HG03520 (cell line): ENCODE results near the gene SH3RF2.

ENCODE experiments used
- ATAC-seq: cut with Tn5 transposase; IDR thresholded peaks from one replicate; pipeline ENCODE4 v1.9.1; 2021; ENCODE audit warnings: mild to moderate bottlenecking, moderate library complexity; ENCODE audit not compliant: unreplicated experiment

Gene SH3RF2

GRCh38 chr5:145920542-145921210, 15.7 kb upstream of the SH3RF2 start:
- ATAC-seq: no peak

DNA sequence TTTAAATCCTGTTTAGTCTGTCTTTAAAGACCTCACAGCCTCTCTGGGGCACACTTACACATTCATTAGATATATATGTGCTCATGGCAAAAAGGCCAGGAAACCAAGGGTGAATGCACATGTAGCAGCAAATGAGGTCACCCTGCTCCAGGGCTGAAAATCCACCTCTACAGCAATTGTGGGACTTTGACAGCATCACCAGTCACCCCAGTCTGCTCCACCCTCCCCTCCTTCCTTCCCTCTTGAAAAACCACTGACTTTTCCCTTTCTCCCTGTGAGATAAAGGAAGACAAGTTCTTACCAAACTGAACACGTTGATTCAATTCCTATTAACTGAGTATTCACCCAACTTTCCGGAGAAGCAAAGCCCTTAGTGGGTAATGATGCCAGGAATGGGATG, 15.2 kb upstream of the SH3RF2 start:
- no peak for ATAC-seq

DNA sequence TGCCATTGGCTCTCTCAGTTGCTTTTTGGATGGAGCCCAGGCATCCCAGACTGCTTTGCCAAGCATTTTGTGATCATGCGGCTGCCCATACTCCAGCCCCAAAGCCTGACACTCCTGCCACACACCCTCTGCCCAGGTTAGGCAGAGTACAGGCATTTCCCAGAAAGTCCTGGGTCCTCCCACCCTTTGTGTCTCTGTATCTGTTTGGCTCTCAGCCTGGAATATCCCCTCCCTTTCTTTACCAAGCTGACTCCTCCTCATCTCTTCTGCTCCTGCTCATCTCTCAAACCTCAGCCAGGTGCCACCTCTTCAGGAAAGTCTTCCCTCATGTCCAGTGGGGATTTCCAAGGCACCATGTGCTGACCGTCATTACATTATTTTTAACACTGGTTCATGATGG, 14.3 kb upstream of the SH3RF2 start:
- no peak for ATAC-seq

GRCh38 chr5:145923405-145923804, 13.0 kb upstream of the SH3RF2 start:
- ATAC-seq: no peak

GRCh38 chr5:145924849-145925248, 11.5 kb upstream of the SH3RF2 start:
- ATAC-seq: no peak

- ATAC-seq: no peak
Measured at GRCh38 chr5:145925353-145925752, 11.0 kb upstream of the SH3RF2 start.

GRCh38 chr5:145925803-145926202, 10.6 kb upstream of the SH3RF2 start:
- ATAC-seq: no peak

GRCh38 chr5:145931718-145932117, 4.7 kb upstream of the SH3RF2 start:
- ATAC-seq: no peak

- no peak for ATAC-seq
Measured at GRCh38 chr5:145934276-145934675, 2.1 kb upstream of the SH3RF2 start.

DNA sequence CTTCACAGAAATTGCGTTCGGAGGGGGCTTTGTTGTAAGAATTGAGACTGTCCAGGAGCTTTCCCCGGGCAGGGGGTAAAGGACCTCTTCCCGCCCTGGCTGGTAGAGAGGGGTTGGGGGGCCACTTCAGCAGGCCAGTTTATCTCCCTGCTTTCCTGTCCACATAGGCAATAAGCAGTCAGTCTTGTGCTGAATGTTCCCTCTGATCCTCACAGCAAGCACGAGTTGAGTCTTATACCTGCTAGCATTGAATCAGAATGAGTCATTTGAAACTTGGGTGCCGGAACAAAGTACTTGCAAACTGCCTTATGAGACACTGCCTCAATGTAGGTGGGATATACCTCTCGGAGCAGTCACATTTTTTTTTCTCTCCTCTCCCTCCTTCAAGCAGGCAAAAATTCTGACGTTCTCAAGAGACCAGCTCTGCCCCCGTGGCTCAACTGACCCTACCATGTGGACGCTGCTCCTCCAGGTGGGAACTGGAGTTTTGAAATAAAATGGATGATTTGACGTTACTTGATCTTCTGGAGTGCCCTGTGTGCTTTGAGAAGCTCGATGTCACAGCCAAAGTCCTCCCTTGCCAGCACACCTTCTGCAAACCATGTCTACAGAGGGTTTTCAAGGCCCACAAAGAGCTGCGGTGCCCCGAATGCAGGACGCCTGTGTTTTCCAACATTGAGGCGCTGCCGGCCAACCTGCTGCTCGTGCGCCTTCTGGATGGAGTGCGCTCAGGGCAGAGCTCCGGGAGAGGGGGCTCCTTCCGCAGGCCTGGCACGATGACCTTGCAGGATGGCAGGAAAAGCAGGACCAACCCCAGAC, 1.3 kb downstream of the SH3RF2 start:
- ATAC-seq: peak; percentile 89

DNA sequence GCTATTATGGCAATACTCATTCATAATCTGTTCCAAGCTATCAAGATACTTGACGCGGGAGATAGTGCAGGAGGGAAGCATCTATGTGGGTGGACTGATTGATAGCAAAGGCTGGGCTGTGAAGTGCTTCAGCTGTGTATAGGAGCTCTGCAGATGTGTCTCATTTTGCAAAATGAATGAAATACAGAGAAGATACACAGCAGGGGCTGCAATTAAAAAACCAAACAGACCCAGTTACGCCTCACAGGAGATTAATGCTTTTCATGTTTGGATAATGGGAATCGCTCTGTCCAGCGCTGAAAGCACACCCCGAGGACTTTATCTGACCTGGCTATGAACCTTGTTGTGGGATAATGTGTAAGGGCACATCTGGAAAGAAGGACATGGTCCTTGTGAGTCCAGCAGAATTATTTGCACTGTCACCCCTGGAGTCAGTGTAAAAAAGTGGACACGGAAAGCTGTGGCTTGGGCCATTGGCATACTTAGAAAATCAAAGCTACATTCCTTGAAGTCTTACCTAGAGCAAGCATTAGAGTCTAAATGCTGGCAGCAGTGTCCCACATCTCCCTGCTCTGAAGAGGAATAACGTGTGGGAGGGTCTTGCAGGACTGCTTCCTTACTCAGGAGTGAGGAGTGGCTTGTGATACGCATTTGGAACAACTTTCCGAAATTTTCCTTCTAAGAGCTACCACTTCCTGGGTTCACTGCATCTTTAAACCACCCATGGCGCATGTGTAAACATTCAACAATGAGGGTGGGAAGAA, 2.6 kb downstream of the SH3RF2 start:
- ATAC-seq: no peak

- no peak for ATAC-seq
Measured at GRCh38 chr5:145939540-145940065, 3.2 kb downstream of the SH3RF2 start.

GRCh38 chr5:145941096-145941447, 4.7 kb downstream of the SH3RF2 start:
- no peak for ATAC-seq

DNA sequence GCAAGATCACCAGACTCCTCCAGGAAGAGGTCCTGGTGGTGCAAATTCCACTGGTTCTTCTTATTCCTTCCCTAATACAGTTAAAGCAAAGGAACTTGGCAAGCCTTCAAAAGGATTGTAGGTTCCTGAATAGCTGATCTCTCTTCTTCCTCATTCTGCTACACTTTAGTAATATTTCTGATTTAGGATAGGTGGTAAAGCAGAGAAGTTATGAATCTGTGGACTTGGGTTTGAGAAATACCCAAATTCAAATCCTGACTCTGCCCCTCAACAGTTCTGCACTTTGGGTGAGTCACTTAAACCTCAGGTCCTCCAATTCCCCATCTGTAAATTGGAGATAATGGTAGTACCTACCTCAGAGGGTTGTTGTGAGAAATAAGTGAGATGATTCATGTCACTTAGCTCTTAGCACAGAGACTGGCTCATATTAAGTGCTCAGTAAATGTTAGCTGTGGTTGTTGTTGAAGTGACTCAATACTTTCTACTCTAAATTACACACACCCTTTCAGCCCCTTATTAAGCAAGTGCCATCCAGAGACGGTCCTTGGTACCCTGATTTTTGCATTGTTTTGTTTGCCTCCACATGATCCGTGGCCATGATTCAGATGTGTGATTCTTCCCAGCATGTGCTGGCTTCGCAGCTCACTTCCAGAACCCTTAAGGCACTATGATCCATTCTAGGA, 5.2 kb downstream of the SH3RF2 start:
- no peak for ATAC-seq

GRCh38 chr5:145942201-145942600, 5.8 kb downstream of the SH3RF2 start:
- no peak for ATAC-seq

DNA sequence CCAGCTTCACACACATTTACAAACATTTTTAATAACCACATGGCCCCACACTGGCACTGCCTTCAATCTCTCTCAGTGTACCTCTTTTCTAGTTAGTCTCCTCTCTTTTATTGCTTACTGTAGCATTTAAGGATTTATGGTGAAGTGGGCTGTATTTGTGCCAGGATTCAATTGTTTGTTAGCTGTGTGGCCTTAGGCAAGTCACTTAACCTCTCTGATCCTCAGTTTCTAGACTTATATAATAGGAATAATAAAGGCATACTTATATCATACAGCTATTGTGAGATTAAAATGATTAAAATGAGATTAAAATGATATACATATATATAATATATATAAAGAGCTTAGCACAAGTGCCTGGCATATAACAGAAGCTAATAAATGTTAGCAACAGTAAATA, 6.4 kb downstream of the SH3RF2 start:
- ATAC-seq: no peak

- no peak for ATAC-seq
Measured at GRCh38 chr5:145943674-145944121, 7.3 kb downstream of the SH3RF2 start.

GRCh38 chr5:145944328-145944727, 8.0 kb downstream of the SH3RF2 start:
- ATAC-seq: no peak

DNA sequence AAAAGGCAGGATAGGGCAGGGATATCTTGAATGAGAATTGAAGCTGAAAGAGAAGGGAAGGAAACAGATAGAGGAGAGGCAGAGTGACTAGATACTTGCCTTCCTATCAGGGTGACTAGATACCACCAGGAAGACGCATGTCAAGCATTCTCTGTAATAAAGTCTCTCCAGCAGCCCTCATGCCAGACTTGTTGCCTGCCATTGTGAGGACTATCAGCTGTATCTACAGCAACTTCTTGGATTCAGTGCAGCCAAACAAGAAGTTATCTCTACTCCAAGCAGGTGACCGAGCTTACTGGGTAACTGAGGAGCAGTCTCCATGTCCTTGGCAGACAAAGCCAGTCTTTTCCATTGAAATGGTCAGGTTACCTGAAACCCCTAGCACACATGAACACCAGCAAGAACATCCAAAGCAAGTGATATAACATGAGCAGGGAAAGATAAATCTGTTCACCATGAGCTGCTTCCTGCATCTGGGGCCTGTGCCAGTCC, 9.3 kb downstream of the SH3RF2 start:
- ATAC-seq: no peak

DNA sequence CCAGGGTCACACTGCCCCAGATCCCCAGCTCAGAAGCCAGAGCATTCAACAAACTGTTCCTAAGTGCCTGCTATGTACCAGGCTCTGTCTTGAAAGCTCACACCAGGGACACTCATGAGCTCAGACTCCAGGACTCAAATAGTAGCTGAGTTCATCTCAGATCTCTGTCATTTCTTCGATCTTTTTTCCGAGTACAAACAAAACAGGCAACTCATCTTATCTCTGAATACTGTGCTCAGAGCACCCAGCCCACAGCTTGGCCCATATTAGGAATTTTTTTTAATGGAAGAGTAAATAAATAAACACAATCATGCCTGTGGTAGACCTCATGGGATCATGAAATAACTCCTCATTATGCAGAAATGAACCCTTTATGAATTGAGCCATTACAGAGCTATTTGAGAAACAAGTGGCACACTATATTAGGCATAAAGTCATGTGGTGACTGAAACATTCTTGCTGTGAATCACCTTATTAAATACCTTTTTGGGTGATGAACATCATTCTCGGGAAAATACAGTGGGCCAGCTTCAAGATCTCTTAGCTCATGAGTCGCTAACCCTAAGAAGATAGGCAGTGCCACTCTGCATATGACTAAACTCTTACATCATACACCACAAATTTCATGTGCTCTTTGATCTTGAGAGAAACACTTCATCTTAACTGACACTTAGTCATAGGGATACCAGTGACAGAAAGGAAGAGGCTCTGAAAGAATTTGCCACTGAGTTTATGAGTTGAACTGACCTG, 9.9 kb downstream of the SH3RF2 start:
- peak; percentile 93 for ATAC-seq
